Measurements from ENCODE around the gene ENPP7. TPM values are rescaled to one million over a fixed set of nuclear protein-coding genes. Genes with fewer than 3 reads are reported as not detected.

Gene ENPP7
- total RNA-seq, 1 donor from 2014 or later, result not detected

GRCh38 chr17:79788455-79788854 lies 57.7 kb downstream of the ENPP7 start:
- H3K27me3 ChIP-seq (ENCODE audit: control insufficient read depth, insufficient read depth, low read length), result peaks cover 37% of the 10 kb centered on the region
- no peak for TF ChIP-seq CTCF (IDR thresholded peaks at IDR 0.05; ENCODE audit: insufficient read depth, low read length, severe bottlenecking)
- no peak overlapping the region for H3K4me3 ChIP-seq (ENCODE audit: low read depth, low read length)
- FAIRE-seq (no peak), DNase-seq (ENCODE audit: low read depth) (no peak)
- peaks cover 2% of the 10 kb centered on the region for H3K36me3 ChIP-seq (ENCODE audit: control insufficient read depth, insufficient read depth, low read length)

DNA sequence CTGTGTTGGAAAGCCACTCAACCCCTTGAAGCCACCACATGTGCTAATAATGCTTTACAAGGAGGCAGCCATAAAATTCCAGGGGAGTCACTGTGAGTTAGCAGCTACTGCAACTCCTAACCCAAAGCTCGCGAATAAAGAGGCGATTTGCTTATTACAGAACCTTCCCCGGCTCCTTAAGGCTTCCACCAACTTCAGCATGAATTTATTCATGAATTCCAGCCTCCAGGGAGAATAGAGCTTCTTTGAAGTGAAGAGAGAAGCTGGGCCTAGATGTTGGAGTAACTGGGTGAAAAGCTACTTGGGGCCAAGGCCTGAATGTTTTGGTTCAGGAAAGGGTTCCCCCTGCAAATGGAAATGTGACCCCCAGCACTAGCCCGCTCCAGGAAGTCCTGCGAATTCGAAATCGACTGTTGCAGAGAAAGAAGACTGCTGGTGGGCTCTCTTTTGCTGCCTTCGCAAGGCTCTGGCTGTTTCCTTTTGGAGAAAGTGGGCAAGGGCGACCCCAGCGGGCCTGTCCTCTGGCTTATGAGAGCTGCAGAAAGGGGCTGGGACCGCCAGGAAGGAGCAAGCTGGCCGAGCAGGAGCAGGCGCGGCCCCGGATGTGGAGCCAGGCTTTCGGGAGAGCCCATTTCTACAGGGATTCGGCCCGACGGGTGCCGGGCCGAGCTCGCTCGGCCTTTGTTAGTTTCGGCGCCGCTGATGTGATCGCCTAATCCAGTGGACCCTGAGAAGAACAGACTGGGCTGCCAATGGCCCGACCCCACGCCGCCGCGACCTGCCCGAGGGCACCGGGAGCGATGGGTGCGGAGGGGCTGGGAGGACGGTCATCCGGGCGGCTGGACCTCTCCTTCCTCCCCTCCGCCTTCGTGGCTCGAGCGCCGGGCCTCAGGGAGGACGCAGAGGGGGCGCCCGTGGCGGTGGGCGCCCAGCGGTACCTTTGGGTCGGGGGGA lies 58.5 kb downstream of the ENPP7 start:
- Histone ChIP-seq H3K27me3 (ENCODE audit: control insufficient read depth, insufficient read depth, low read length) (peaks cover 39% of the 10 kb centered on the region), H3K4me3 (ENCODE audit: low read depth, low read length) (no peak overlapping the region), H3K36me3 (ENCODE audit: control insufficient read depth, insufficient read depth, low read length) (no peaks in the 10 kb centered on the region)
- TF ChIP-seq CTCF (IDR thresholded peaks at IDR 0.05; ENCODE audit: insufficient read depth, low read length, severe bottlenecking), result no peak
- FAIRE-seq, result no peak
- no peak for DNase-seq (ENCODE audit: low read depth)

DNA sequence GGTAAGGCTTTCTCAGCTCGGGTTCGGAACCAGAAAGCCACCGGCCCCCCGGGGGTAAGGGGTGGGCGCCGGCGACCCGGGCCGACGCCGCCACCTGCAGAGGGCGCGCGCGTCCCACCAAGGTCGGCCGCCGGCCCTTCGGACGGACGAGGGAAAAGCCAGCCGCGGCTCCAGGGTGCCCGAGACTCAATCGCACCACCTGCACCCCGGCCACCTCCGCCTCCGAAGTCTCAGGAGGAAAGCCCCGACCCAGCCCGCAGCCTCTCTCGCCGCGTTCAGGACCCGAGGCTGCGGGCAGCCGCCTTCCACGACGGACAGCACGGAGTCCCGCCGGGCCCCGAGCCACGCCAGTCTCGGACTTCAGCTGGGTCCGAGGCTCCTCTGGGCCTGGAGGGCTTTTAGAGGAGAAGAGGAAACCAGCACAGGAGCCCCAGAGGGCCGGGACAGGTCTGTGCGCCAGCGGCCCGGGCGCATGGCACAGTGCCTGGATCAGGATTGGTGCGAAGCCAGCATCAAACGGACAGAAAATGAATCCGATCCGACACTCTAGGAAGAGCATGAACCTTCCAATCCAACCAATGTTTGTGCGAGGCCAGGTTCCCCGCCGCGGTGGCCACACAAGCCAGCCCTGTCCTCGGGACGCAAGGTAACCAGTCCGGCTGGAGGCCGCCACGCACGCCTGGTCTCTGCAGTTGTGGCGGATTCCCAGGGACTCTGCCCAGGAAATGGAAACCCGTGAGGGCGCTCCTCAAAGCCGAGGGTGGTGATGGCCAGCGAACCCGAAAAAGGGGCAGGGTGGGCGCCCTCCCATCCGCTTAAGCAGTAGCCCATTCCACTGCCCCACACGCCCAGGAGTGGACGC lies 59.4 kb downstream of the ENPP7 start:
- TF ChIP-seq CTCF (IDR thresholded peaks at IDR 0.05; ENCODE audit: insufficient read depth, low read length, severe bottlenecking), result peak; percentile 52
- H3K36me3 ChIP-seq (ENCODE audit: control insufficient read depth, insufficient read depth, low read length), result peaks cover 4% of the 10 kb centered on the region
- no peak for FAIRE-seq
- no peak overlapping the region for H3K4me3 ChIP-seq (ENCODE audit: low read depth, low read length)
- peaks cover 39% of the 10 kb centered on the region for H3K27me3 ChIP-seq (ENCODE audit: control insufficient read depth, insufficient read depth, low read length)
- DNase-seq (ENCODE audit: low read depth), result no peak

DNA sequence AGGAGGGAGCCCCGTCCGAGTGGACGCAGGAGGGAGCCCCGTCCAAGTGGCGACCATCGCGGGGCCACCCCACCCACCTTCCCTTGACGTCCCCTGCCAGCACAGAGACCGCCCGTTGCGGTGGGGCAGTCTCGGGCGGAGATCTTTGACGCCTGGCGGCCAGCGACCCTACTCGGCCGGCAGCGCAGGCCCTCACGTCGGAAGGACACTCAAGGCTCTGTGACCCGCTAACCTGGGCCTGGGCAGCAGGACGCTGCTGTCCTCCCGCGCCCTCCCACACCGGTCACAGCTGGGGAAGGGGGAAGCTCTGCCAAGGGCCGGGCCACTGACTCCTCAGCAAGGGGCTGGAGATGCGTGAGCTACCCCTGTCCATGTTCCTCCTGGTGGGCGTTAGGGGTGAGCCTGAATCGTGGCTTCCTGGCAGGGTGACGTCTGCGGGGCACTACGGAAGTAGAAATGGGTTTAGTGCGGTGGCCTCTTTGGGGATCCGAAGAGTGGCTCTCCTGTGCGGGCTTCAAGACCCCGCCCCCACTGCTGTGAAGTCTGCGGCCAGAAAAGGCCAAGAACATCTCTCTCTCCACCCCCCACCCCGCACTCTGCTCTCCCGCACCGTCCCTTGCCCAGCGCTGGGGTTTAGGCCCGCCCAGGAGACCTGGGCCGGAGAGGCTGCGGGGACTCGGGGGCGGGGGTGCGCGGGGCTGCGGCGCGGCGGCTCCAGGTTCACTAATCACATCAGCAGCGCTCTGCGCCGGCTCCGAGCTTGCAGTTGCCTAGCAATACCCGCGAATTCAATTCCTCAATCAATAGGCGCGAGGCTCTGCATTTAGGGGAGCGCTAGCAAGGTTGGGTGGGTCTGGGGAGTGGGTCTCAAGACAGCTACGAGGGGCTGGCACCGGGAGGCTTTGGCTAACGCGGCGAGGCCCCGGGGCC lies 60.3 kb downstream of the ENPP7 start:
- no peak overlapping the region for H3K4me3 ChIP-seq (ENCODE audit: low read depth, low read length)
- no peak for DNase-seq (ENCODE audit: low read depth)
- no peak for FAIRE-seq
- H3K36me3 ChIP-seq (ENCODE audit: control insufficient read depth, insufficient read depth, low read length), result peaks cover 6% of the 10 kb centered on the region
- peaks cover 39% of the 10 kb centered on the region for H3K27me3 ChIP-seq (ENCODE audit: control insufficient read depth, insufficient read depth, low read length)
- no peak for TF ChIP-seq CTCF (IDR thresholded peaks at IDR 0.05; ENCODE audit: insufficient read depth, low read length, severe bottlenecking)

GRCh38 chr17:79791735-79792161 lies 61.0 kb downstream of the ENPP7 start:
- TF ChIP-seq CTCF (IDR thresholded peaks at IDR 0.05; ENCODE audit: insufficient read depth, low read length, severe bottlenecking), result no peak
- H3K27me3 ChIP-seq (ENCODE audit: control insufficient read depth, insufficient read depth, low read length), result peaks cover 39% of the 10 kb centered on the region
- no peak for FAIRE-seq

More at GRCh38 chr17:79791735-79792161, 61.0 kb downstream of the ENPP7 start:
- Histone ChIP-seq H3K4me3 (ENCODE audit: low read depth, low read length) (no peak overlapping the region), H3K36me3 (ENCODE audit: control insufficient read depth, insufficient read depth, low read length) (peaks cover 6% of the 10 kb centered on the region)
- no peak for DNase-seq (ENCODE audit: low read depth)

All from bronchial epithelial cell (primary cell).